ENCODE results near the gene ZNF664. TPM values are rescaled to one million over a fixed set of nuclear protein-coding genes. Genes with fewer than 3 reads are reported as not detected.
A peak's percentile ranks its signal among the peaks of the same experiment; 100 is the strongest.

Gene ZNF664
- total and polyA plus RNA-seq, 9 of the 15 experiments (the other 6 are each of a cell fraction or from before 2014, with no cell fraction given) = 3.3 to 101 (median 63.6) TPM

DNA sequence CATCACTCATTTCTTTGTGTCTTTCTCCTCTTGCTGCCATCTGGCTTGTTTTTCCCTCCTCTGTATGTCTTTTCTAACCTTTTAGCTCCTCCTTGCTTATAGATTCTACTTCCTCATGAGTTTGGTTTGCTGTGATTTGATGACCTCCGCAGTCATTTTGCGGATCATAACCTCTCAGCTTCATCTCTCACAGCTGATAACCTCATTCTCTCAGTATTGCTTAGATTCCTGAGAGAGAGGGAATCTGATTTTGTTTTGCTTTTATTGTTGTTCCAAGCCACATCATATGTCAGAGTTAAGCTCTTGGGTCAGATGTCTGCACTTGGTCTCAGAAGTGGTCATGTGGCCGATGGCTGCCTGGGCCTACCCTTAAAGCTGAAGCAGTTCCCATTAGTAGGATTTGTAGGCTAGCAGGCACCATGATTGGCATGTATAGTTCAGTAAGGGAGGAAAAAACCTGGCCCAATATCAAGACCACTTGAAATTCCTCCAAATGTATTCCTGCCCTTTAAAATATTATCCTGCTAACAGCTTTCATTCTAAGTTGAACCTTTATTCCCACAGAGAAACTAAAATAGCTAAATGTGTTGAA is 13.5 kb downstream of the ZNF664 start:
- Histone ChIP-seq H4K20me1 (replicated peaks; ENCODE audit: control insufficient read depth, insufficient read depth, low read length) (peaks cover 14% of the 10 kb centered on the region), H3K9ac (ENCODE audit: insufficient read depth in 1 of 2, low read depth in 2 of 2, low read length in 2 of 2) (no peak overlapping the region), H3K79me2 (ENCODE audit: control insufficient read depth, insufficient read depth, low read length) (peaks cover 25% of the 10 kb centered on the region), H3K4me3 (no peak overlapping the region), H3K27ac (ENCODE audit: extremely low read depth, low read depth, low read length) (no peak overlapping the region), H3K36me3 (ENCODE audit: control insufficient read depth, insufficient read depth, low read length) (peaks cover 52% of the 10 kb centered on the region), H3K4me2 (ENCODE audit: insufficient read depth, low read length) (no peak overlapping the region), H3K9me1 (ENCODE audit: control insufficient read depth, insufficient read depth, low read length) (no peaks in the 10 kb centered on the region), H3K9me3 (replicated peaks; ENCODE audit: control insufficient read depth, insufficient read depth, low read depth, low read length) (no peaks in the 10 kb centered on the region), H3K4me1 (replicated peaks in 1 of 2; ENCODE audit: control insufficient read depth in 2 of 2, insufficient read depth in 2 of 2, low read length in 2 of 2) (peaks cover 3 to 14% of the 10 kb centered on the region in 2 experiments; a peak in 3 of 5 replicates), H2AFZ (ENCODE audit: low read depth, low read length) (no peak overlapping the region), H3K27me3 (ENCODE audit: control insufficient read depth in 2 of 2, insufficient read depth in 2 of 2, low read length in 2 of 2) (no peaks in the 10 kb centered on the region)
- 51% methylated on average over 3 of the region's 3 CpGs for WGBS (ENCODE audit: insufficient coverage, low coverage, missing lambda C conversion rate)
- in situ Hi-C loops (cut with MboI) = no loop called here
- ATAC-seq (no peak), DNase-seq (ENCODE audit: extremely low read depth in 1 of 4, low spot score in 3 of 4) (no peak), FAIRE-seq (no peak)
- POLR2A ChIA-PET = interaction anchor here (0.8 to 2.8 kb wide), 8 partner anchors 8 to 137 kb away, joined by 3 to 13 read pairs (median 4); no protein-coding TSS in a partner anchor
- no TSS peak for BruUV-seq (replicated peaks)
- CTCF ChIA-PET (ENCODE audit: low intra/inter-chr PET ratio) = no interaction called here
- intact Hi-C loops (cut with micrococcal nuclease) = no loop called here
- TF ChIP-seq RCOR1 (IDR thresholded peaks at IDR 0.05; ENCODE audit: borderline replicate concordance in 1 of 2, low read depth in 2 of 2, low read length in 2 of 2) (peak in 1 of 2 experiments; percentile 30; a peak in 1 of 4 replicates), ZNF586 (CRISPR knock-in tag; conservative IDR thresholded peaks at IDR 0.05) (no peak), ZNF77 (CRISPR knock-in tag; IDR thresholded peaks at IDR 0.05) (no peak), ZNF431 (CRISPR knock-in tag; IDR thresholded peaks at IDR 0.05) (no peak), ZNF589 (CRISPR knock-in tag; IDR thresholded peaks at IDR 0.05; ENCODE audit: low read depth) (no peak), STAG1 (CRISPR knock-in tag; IDR thresholded peaks at IDR 0.05; ENCODE audit: borderline replicate concordance) (no peak), ZNF253 (CRISPR knock-in tag; conservative IDR thresholded peaks at IDR 0.05) (no peak), KLF6 (CRISPR knock-in tag; IDR thresholded peaks at IDR 0.05; ENCODE audit: borderline replicate concordance) (no peak), PML (IDR thresholded peaks at IDR 0.05; ENCODE audit: low read length) (no peak), KDM1A (IDR thresholded peaks at IDR 0.05) (peak; percentile 65 to 83), NFE2 (IDR thresholded peaks at IDR 0.05; ENCODE audit: low read depth) (no peak)
- TF ChIP-seq, protein P1, sequence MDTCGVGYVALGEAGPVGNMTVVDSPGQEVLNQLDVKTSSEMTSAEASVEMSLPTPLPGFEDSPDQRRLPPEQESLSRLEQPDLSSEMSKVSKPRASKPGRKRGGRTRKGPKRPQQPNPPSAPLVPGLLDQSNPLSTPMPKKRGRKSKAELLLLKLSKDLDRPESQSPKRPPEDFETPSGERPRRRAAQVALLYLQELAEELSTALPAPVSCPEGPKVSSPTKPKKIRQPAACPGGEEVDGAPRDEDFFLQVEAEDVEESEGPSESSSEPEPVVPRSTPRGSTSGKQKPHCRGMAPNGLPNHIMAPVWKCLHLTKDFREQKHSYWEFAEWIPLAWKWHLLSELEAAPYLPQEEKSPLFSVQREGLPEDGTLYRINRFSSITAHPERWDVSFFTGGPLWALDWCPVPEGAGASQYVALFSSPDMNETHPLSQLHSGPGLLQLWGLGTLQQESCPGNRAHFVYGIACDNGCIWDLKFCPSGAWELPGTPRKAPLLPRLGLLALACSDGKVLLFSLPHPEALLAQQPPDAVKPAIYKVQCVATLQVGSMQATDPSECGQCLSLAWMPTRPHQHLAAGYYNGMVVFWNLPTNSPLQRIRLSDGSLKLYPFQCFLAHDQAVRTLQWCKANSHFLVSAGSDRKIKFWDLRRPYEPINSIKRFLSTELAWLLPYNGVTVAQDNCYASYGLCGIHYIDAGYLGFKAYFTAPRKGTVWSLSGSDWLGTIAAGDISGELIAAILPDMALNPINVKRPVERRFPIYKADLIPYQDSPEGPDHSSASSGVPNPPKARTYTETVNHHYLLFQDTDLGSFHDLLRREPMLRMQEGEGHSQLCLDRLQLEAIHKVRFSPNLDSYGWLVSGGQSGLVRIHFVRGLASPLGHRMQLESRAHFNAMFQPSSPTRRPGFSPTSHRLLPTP (IDR thresholded peaks at IDR 0.05; ENCODE audit: borderline replicate concordance, extremely low read depth, insufficient read length) = no peak
- TF ChIP-seq, protein P2, sequence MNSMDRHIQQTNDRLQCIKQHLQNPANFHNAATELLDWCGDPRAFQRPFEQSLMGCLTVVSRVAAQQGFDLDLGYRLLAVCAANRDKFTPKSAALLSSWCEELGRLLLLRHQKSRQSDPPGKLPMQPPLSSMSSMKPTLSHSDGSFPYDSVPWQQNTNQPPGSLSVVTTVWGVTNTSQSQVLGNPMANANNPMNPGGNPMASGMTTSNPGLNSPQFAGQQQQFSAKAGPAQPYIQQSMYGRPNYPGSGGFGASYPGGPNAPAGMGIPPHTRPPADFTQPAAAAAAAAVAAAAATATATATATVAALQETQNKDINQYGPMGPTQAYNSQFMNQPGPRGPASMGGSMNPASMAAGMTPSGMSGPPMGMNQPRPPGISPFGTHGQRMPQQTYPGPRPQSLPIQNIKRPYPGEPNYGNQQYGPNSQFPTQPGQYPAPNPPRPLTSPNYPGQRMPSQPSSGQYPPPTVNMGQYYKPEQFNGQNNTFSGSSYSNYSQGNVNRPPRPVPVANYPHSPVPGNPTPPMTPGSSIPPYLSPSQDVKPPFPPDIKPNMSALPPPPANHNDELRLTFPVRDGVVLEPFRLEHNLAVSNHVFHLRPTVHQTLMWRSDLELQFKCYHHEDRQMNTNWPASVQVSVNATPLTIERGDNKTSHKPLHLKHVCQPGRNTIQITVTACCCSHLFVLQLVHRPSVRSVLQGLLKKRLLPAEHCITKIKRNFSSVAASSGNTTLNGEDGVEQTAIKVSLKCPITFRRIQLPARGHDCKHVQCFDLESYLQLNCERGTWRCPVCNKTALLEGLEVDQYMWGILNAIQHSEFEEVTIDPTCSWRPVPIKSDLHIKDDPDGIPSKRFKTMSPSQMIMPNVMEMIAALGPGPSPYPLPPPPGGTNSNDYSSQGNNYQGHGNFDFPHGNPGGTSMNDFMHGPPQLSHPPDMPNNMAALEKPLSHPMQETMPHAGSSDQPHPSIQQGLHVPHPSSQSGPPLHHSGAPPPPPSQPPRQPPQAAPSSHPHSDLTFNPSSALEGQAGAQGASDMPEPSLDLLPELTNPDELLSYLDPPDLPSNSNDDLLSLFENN (IDR thresholded peaks at IDR 0.05; ENCODE audit: low read depth in 2 of 2, low read length in 2 of 2) = no peak
- TF ChIP-seq, protein P3, sequence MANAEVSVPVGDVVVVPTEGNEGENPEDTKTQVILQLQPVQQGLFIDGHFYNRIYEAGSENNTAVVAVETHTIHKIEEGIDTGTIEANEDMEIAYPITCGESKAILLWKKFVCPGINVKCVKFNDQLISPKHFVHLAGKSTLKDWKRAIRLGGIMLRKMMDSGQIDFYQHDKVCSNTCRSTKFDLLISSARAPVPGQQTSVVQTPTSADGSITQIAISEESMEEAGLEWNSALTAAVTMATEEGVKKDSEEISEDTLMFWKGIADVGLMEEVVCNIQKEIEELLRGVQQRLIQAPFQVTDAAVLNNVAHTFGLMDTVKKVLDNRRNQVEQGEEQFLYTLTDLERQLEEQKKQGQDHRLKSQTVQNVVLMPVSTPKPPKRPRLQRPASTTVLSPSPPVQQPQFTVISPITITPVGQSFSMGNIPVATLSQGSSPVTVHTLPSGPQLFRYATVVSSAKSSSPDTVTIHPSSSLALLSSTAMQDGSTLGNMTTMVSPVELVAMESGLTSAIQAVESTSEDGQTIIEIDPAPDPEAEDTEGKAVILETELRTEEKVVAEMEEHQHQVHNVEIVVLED (CRISPR knock-in tag; IDR thresholded peaks at IDR 0.05) = no peak
